SH-SY5Y (cell line): ENCODE measurements around the gene TBL1X.

ENCODE experiments used
- GATA2 ChIP-seq: IDR thresholded peaks from 2 replicates; pipeline ENCODE4 v1.6.1; 2011; ENCODE audit warnings: mild to moderate bottlenecking, low read depth, low read length
- GATA3 ChIP-seq: IDR thresholded peaks from 2 replicates; pipeline ENCODE4 v1.6.1; 2011; ENCODE audit warnings: low read depth, mild to moderate bottlenecking, low read length, moderate library complexity

- TF ChIP-seq GATA3: no peak
- no peak for TF ChIP-seq GATA2
Measured at GRCh38 chrX:9657590-9658256, 192.9 kb downstream of the TBL1X start.
